IMR-90 (cell line): ENCODE measurements around the gene GANC. TPM values are rescaled to one million over a fixed set of nuclear protein-coding genes. Genes with fewer than 3 reads are reported as not detected.

Source experiments
- ATAC-seq: fragments of 200-7000 bp; cut with Tn5 transposase; 2 replicates; pipeline ENCODE4 v1.9.1; 2020; ENCODE audit warnings: low read depth, mild to moderate bottlenecking, moderate library complexity
- BruUV-seq: library from RNA; stranded (reverse); fragments of 400-500 nt; replicated peaks from 2 replicates; lab custom pipeline; 2021; lab: Mats Ljungman, UMichigan
- CTCF ChIA-PET: fragments of 300-600 bp; formaldehyde crosslinking; extraction: SDS; loops from one replicate; lab custom pipeline; 2021; ENCODE audit warnings: antibody characterized with exemption; lab: Yijun Ruan, JAX
- POLR2A ChIA-PET: fragments of 300-600 bp; sonication (Branson Sonifier 250); formaldehyde crosslinking; loops from one replicate; lab custom pipeline; 2022; ENCODE audit warnings: antibody characterized with exemption; ENCODE audit not compliant: unreplicated experiment; lab: Charles Lee
- DNase-seq: peaks from one replicate; pipeline ENCODE4 v3.0.0; 2013
- H2AFZ ChIP-seq: replicated peaks from 2 replicates; pipeline ENCODE3; 2013; ENCODE audit warnings: low read length, mild to moderate bottlenecking; ENCODE audit not compliant: poor library complexity
- H2AK5ac ChIP-seq: 2 replicates; pipeline ENCODE4 v1.6.1; 2013; ENCODE audit warnings: low read depth, low read length, inconsistent platforms
- H2AK9ac ChIP-seq: replicated peaks from 2 replicates; pipeline ENCODE3; 2013; ENCODE audit warnings: mild to moderate bottlenecking, low read depth, low read length, moderate library complexity; ENCODE audit not compliant: poor library complexity
- H2BK120ac ChIP-seq: 2 replicates; pipeline ENCODE4 v1.6.1; 2013; ENCODE audit warnings: low read depth, low read length, inconsistent platforms
- H2BK15ac ChIP-seq: 3 replicates; pipeline ENCODE4 v1.6.1; 2013; ENCODE audit warnings: low read depth, low read length, inconsistent platforms
- H2BK20ac ChIP-seq: 2 replicates; pipeline ENCODE4 v1.6.1; 2013; ENCODE audit warnings: low read depth, mild to moderate bottlenecking, inconsistent platforms, low read length, moderate library complexity
- H2BK5ac ChIP-seq: 2 replicates; pipeline ENCODE4 v1.6.1; 2013; ENCODE audit warnings: mild to moderate bottlenecking, low read depth, low read length, inconsistent platforms; ENCODE audit not compliant: poor library complexity, severe bottlenecking
- H3K14ac ChIP-seq: replicated peaks from 2 replicates; pipeline ENCODE4 v1.6.1; 2013; ENCODE audit warnings: low read depth, low read length, inconsistent platforms
- H3K18ac ChIP-seq: 2 replicates; pipeline ENCODE4 v1.6.1; 2013; ENCODE audit warnings: low read depth, low read length, control low read depth
- H3K23ac ChIP-seq: 2 replicates; pipeline ENCODE4 v1.6.1; 2013; ENCODE audit warnings: low read depth, low read length, inconsistent platforms
- H3K27ac ChIP-seq: 2 replicates; pipeline ENCODE4 v1.5.1; 2013; ENCODE audit warnings: mild to moderate bottlenecking, control low read depth, low read length; ENCODE audit not compliant: insufficient read depth
- H3K27me3 ChIP-seq: 2 replicates; pipeline ENCODE4 v1.6.1; 2013; ENCODE audit warnings: low read length; ENCODE audit not compliant: control insufficient read depth, insufficient read depth
- H3K36me3 ChIP-seq: 2 replicates; pipeline ENCODE4 v1.6.1; 2013; ENCODE audit warnings: low read length, mixed read lengths; ENCODE audit not compliant: control insufficient read depth, insufficient read depth
- H3K4ac ChIP-seq: 2 replicates; pipeline ENCODE4 v1.6.1; 2013; ENCODE audit warnings: low read depth, low read length, inconsistent platforms
- H3K4me1 ChIP-seq: 2 replicates; pipeline ENCODE4 v1.6.1; 2013; ENCODE audit warnings: low read length, mixed read lengths; ENCODE audit not compliant: control insufficient read depth, insufficient read depth
- H3K4me2 ChIP-seq: 2 replicates; pipeline ENCODE4 v1.6.1; 2013; ENCODE audit warnings: low read depth, mild to moderate bottlenecking, control low read depth, low read length, moderate library complexity
- H3K4me3 ChIP-seq: 2 replicates; pipeline ENCODE4 v1.5.1; 2013; ENCODE audit warnings: low read depth, mild to moderate bottlenecking, control low read depth, low read length, moderate library complexity; ENCODE audit not compliant: insufficient read depth
- H3K56ac ChIP-seq: 2 replicates; pipeline ENCODE4 v1.6.1; 2013; ENCODE audit warnings: low read length, inconsistent platforms; ENCODE audit not compliant: insufficient read depth; ENCODE audit errors: extremely low read depth
- H3K79me1 ChIP-seq, 2 experiments: 2 replicates each; pipeline ENCODE4 v1.6.1; 2013; ENCODE audit warnings: low read length in 2 of 2, inconsistent platforms in 1 of 2, low read depth in 1 of 2
- H3K9ac ChIP-seq: 2 replicates; pipeline ENCODE4 v1.6.1; 2013; ENCODE audit warnings: low read depth, low read length, control low read depth
- H3K9me1 ChIP-seq: 2 replicates; pipeline ENCODE4 v1.6.1; 2013; ENCODE audit warnings: low read length, inconsistent platforms; ENCODE audit not compliant: insufficient read depth
- H3K9me3 ChIP-seq: 2 replicates; pipeline ENCODE4 v1.6.1; 2013; ENCODE audit warnings: low read length; ENCODE audit not compliant: control insufficient read depth, insufficient read depth
- H4K20me1 ChIP-seq: 2 replicates; pipeline ENCODE4 v1.6.1; 2013; ENCODE audit warnings: low read length, inconsistent platforms; ENCODE audit not compliant: insufficient read depth
- H4K5ac ChIP-seq: 2 replicates; pipeline ENCODE4 v1.6.1; 2013; ENCODE audit warnings: mild to moderate bottlenecking, low read depth, low read length, control low read depth
- H4K8ac ChIP-seq, 2 experiments: 2 replicates each; pipeline ENCODE4 v1.6.1; 2013; ENCODE audit warnings: low read depth in 2 of 2, low read length in 2 of 2, control low read depth in 1 of 2, inconsistent platforms in 1 of 2
- H4K91ac ChIP-seq: 2 replicates; pipeline ENCODE4 v1.6.1; 2013; ENCODE audit warnings: low read depth, low read length, inconsistent platforms; ENCODE audit not compliant: insufficient read depth
- BHLHE40 ChIP-seq: fragments of 150-350 bp; IDR thresholded peaks from 2 replicates; pipeline ENCODE4 v1.6.1; 2016; ENCODE audit warnings: mild to moderate bottlenecking, low read depth, low read length
- CHD1 ChIP-seq: IDR thresholded peaks from 2 replicates; pipeline ENCODE4 v1.6.1; 2012; ENCODE audit warnings: low read depth, low read length, improper control_type of control experiment
- MAZ ChIP-seq: IDR thresholded peaks from 2 replicates; pipeline ENCODE4 v1.6.1; 2012; ENCODE audit warnings: low read depth, mild to moderate bottlenecking, low read length, improper control_type of control experiment, moderate library complexity, borderline replicate concordance
- MXI1 ChIP-seq: IDR thresholded peaks from 2 replicates; pipeline ENCODE4 v1.6.1; 2012; ENCODE audit warnings: low read depth, mild to moderate bottlenecking, low read length, moderate library complexity, borderline replicate concordance
- NFE2L2 ChIP-seq: fragments of 150-350 bp; IDR thresholded peaks from 2 replicates; pipeline ENCODE4 v1.6.1; 2016; ENCODE audit warnings: low read depth, mild to moderate bottlenecking, low read length
- RAD21 ChIP-seq: IDR thresholded peaks from 2 replicates; pipeline ENCODE4 v1.6.1; 2012; ENCODE audit warnings: low read length, improper control_type of control experiment
- RFX5 ChIP-seq: IDR thresholded peaks from 2 replicates; pipeline ENCODE4 v1.8.0; 2012; ENCODE audit warnings: low read depth, mild to moderate bottlenecking, low read length, moderate library complexity
- SMC3 ChIP-seq: fragments of 150-350 bp; IDR thresholded peaks from 2 replicates; pipeline ENCODE4 v1.6.1; 2016; ENCODE audit warnings: low read depth, mild to moderate bottlenecking, antibody characterized with exemption, low read length, moderate library complexity
- WGBS, 2 experiments: methylation state at CpG; one replicate each; pipeline versions ENCODE4 v1.1.5 to v1.1.7; 2013; ENCODE audit warnings: missing lambda C conversion rate in 2 of 2; ENCODE audit not compliant: insufficient read length in 1 of 2; ENCODE audit errors: extremely low coverage in 2 of 2; 5-methylcytosine and 5-hydroxymethylcytosine counted together
- dilution Hi-C: fragments of 300-500 bp; cut with HindIII; formaldehyde crosslinking; loops from one replicate; pipeline ENCODE4 v1.14.3; 2018; ENCODE audit warnings: low sequenced_read_pairs; ENCODE audit not compliant: unreplicated experiment
- in situ Hi-C: fragments of 300-500 bp; cut with MboI; formaldehyde crosslinking; loops from 3 replicates; pipeline ENCODE4 v1.14.3; 2019; ENCODE audit warnings: low sequenced_read_pairs, inconsistent platforms, mixed read lengths
- intact Hi-C: fragments of 100-400 bp; cut with micrococcal nuclease; formaldehyde crosslinking; loops from 2 replicates; pipeline ENCODE4 v1.10.0; 2022
- polyA plus RNA-seq, 3 experiments: library from polyadenylated mRNA; depleted of rRNA; stranded (reverse); fragments of >200 nt; gene quantifications; 2 replicates each; pipeline ENCODE4 v1.2.3, GENCODE V29; 2012; ENCODE audit warnings: low replicate concordance in 1 of 3
- total RNA-seq: library from RNA; depleted of rRNA; stranded (reverse); fragments of >200 nt; gene quantifications from 2 replicates; pipeline ENCODE4 v1.2.3, GENCODE V29; 2012
- TF ChIP-seq, protein P1 (sequence below): fragments of 150-350 bp; IDR thresholded peaks from 2 replicates; pipeline ENCODE4 v1.6.1; 2016; ENCODE audit warnings: low read depth, mild to moderate bottlenecking, low read length, moderate library complexity, borderline replicate concordance
- TF ChIP-seq, protein P2 (sequence below): fragments of 150-350 bp; IDR thresholded peaks from 2 replicates; pipeline ENCODE4 v1.6.1; 2017; ENCODE audit warnings: mild to moderate bottlenecking, antibody characterized with exemption, low read length, low read depth

Gene GANC
- total and polyA plus RNA-seq, 2 of the 4 experiments (the other 2 are of a cell fraction): 7.1 to 19.2 TPM

DNA sequence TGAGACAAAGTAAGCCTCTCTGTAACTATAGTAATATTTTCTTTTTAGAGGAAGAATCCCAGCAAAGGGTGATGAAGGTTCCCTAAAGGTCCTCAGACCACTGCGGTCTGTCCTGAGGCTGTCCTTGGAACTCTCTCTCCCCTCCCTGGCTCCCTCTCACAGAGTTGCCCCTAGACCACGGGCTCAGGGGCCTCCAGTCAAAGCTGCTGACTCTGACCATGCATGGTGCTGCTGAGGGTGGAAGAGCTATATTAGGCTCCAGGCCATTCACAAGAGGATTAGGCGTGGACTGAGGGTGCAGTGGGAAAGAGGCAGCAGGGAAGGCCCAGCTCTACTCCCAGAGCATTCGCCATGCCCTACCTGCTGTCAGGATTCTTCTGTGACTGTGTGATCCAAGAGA lies 100.9 kb downstream of the GANC start:
- Histone ChIP-seq H3K56ac (no peak overlapping the region), H3K36me3 (no peaks in the 10 kb centered on the region), H3K27me3 (no peaks in the 10 kb centered on the region), H2BK15ac (no peak overlapping the region), H2AFZ (no peak overlapping the region), H3K4me3 (no peak overlapping the region), H4K5ac (no peak overlapping the region), H3K9me3 (peaks cover 5% of the 10 kb centered on the region), H4K8ac (no peak overlapping the region), H3K4ac (no peak overlapping the region), H3K79me1 (no peaks in the 10 kb centered on the region), H3K27ac (no peak overlapping the region), H2BK5ac (no peak overlapping the region), H3K4me1 (peaks cover 2% of the 10 kb centered on the region; the same call in 1 of the 2 replicates), H2BK20ac (no peak overlapping the region), H4K91ac (no peak overlapping the region), H3K23ac (no peak overlapping the region), H4K20me1 (no peaks in the 10 kb centered on the region), H3K4me2 (no peak overlapping the region), H2BK120ac (no peak overlapping the region), H3K14ac (no peak overlapping the region), H2AK9ac (no peak overlapping the region), H3K9ac (no peak overlapping the region), H3K18ac (no peak overlapping the region), H2AK5ac (no peak overlapping the region), H3K9me1 (no peaks in the 10 kb centered on the region; the same call in 1 of the 2 replicates)
- intact Hi-C loops (no loop called here), in situ Hi-C loops (no loop called here), dilution Hi-C loops (no loop called here)
- ChIA-PET POLR2A (no interaction called here), CTCF (interaction anchor here (1.9 kb wide), 1 partner anchor 11 kb away, joined by 8 read pairs; no protein-coding TSS in a partner anchor)
- DNase-seq (no peak), ATAC-seq (no peak)
- no TSS peak for BruUV-seq
- 100% methylated on average over 1 of the region's 4 CpGs; no CpG with 5 or more reads in 1 of the 2 experiments for WGBS, 2 experiments
- no peak for TF ChIP-seq RAD21
- no peak for TF ChIP-seq CHD1
- TF ChIP-seq BHLHE40: no peak
- no peak for TF ChIP-seq RFX5
- TF ChIP-seq, protein P1, sequence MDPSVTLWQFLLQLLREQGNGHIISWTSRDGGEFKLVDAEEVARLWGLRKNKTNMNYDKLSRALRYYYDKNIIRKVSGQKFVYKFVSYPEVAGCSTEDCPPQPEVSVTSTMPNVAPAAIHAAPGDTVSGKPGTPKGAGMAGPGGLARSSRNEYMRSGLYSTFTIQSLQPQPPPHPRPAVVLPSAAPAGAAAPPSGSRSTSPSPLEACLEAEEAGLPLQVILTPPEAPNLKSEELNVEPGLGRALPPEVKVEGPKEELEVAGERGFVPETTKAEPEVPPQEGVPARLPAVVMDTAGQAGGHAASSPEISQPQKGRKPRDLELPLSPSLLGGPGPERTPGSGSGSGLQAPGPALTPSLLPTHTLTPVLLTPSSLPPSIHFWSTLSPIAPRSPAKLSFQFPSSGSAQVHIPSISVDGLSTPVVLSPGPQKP: no peak
- TF ChIP-seq SMC3: no peak
- no peak for TF ChIP-seq MXI1
- no peak for TF ChIP-seq NFE2L2
- TF ChIP-seq MAZ: no peak
- TF ChIP-seq, protein P2, sequence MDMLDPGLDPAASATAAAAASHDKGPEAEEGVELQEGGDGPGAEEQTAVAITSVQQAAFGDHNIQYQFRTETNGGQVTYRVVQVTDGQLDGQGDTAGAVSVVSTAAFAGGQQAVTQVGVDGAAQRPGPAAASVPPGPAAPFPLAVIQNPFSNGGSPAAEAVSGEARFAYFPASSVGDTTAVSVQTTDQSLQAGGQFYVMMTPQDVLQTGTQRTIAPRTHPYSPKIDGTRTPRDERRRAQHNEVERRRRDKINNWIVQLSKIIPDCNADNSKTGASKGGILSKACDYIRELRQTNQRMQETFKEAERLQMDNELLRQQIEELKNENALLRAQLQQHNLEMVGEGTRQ: no peak
